ENCODE data around the gene POLA2.

DNA sequence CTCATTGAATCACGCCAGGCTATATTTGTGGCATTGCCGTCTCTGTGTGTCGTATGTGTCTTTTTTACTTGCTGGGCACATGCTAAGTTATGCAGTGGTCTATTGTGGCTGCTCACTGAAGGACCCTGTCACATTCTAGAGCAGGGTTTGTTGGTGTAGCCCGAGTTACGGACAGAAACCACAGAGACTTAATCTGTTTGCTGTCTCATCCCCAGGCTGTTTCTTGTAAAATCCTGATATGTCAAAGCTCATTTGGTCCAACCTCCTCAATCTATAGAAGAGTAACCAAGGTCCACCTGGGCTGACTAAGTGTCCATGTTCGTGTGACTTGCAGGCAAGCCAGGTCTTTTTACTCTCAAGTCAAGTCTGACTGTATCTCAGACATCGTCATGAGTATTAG, 76.9 kb downstream of the POLA2 start:
- no peak for TF ChIP-seq EZH2 (IDR thresholded peaks at IDR 0.05; ENCODE audit: low read length)
- TF ChIP-seq, protein P1, sequence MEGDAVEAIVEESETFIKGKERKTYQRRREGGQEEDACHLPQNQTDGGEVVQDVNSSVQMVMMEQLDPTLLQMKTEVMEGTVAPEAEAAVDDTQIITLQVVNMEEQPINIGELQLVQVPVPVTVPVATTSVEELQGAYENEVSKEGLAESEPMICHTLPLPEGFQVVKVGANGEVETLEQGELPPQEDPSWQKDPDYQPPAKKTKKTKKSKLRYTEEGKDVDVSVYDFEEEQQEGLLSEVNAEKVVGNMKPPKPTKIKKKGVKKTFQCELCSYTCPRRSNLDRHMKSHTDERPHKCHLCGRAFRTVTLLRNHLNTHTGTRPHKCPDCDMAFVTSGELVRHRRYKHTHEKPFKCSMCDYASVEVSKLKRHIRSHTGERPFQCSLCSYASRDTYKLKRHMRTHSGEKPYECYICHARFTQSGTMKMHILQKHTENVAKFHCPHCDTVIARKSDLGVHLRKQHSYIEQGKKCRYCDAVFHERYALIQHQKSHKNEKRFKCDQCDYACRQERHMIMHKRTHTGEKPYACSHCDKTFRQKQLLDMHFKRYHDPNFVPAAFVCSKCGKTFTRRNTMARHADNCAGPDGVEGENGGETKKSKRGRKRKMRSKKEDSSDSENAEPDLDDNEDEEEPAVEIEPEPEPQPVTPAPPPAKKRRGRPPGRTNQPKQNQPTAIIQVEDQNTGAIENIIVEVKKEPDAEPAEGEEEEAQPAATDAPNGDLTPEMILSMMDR (optimal IDR thresholded peaks at IDR 0.05 in 1 of 3, IDR thresholded peaks at IDR 0.05 in 1 of 3, conservative IDR thresholded peaks at IDR 0.05 in 1 of 3; ENCODE audit: extremely low read depth in 1 of 3, insufficient read depth in 2 of 3, low read length in 3 of 3), result no peak

Measured in keratinocyte (primary cell).